ENCODE results near the gene ATN1.

ATN1 gene

GRCh38 chr12:6974180-6974579, 46.4 kb downstream of the ATN1 start:
- DNase-seq (ENCODE audit: low spot score) (no peak), FAIRE-seq (no peak)

GRCh38 chr12:6975297-6976032, 47.7 kb downstream of the ATN1 start:
- no peak for FAIRE-seq
- DNase-seq (ENCODE audit: low spot score) = no peak

GRCh38 chr12:6977653-6978052, 49.9 kb downstream of the ATN1 start:
- DNase-seq (ENCODE audit: low spot score) (no peak), FAIRE-seq (no peak)

GRCh38 chr12:6978188-6978587, 50.4 kb downstream of the ATN1 start:
- no peak for DNase-seq (ENCODE audit: low spot score)
- no peak for FAIRE-seq

GRCh38 chr12:6978611-6979011, 50.9 kb downstream of the ATN1 start:
- DNase-seq (ENCODE audit: low spot score) = no peak
- no peak for FAIRE-seq

GRCh38 chr12:6979021-6979420, 51.3 kb downstream of the ATN1 start:
- DNase-seq (ENCODE audit: low spot score) = no peak
- no peak for FAIRE-seq

- DNase-seq (ENCODE audit: low spot score) = no peak
- no peak for FAIRE-seq
These were observed 51.7 kb downstream of the ATN1 start for GRCh38 chr12:6979453-6979852.

GRCh38 chr12:6980075-6980474, 52.3 kb downstream of the ATN1 start:
- DNase-seq (ENCODE audit: low spot score) = no peak
- no peak for FAIRE-seq

- FAIRE-seq (no peak), DNase-seq (ENCODE audit: low spot score) (no peak)
These were observed 53.0 kb downstream of the ATN1 start for GRCh38 chr12:6980740-6981139.

GRCh38 chr12:6981152-6982052, 53.6 kb downstream of the ATN1 start:
- FAIRE-seq (no peak), DNase-seq (ENCODE audit: low spot score) (no peak)

GRCh38 chr12:6982532-6982931, 54.8 kb downstream of the ATN1 start:
- FAIRE-seq = no peak
- DNase-seq (ENCODE audit: low spot score) = no peak

GRCh38 chr12:6987956-6988553, 60.3 kb downstream of the ATN1 start:
- FAIRE-seq = no peak
- DNase-seq (ENCODE audit: low spot score) = no peak
